ENCODE results near the gene ING2. TPM values are rescaled to one million over a fixed set of nuclear protein-coding genes. Genes with fewer than 3 reads are reported as not detected.
"Not testable (repeated sequence)": the region's sequence is repeated elsewhere in the genome, so short reads cannot be mapped to it uniquely, and the experiment has no call there.

Gene ING2
- total RNA-seq, 1 donor from 2014 or later = 9.9 TPM

GRCh38 chr4:183548306-183548705 lies 43.4 kb downstream of the ING2 start:
- DNase-seq (ENCODE audit: low spot score) = no peak

GRCh38 chr4:183550345-183551093 lies 45.7 kb downstream of the ING2 start:
- no peak for DNase-seq (ENCODE audit: low spot score)

- no peak for DNase-seq (ENCODE audit: low spot score)
Measured at GRCh38 chr4:183552274-183553146, 47.7 kb downstream of the ING2 start.

- not testable (repeated sequence) for DNase-seq (ENCODE audit: low spot score)
Measured at GRCh38 chr4:183553147-183553478, 48.3 kb downstream of the ING2 start.

- no peak for DNase-seq (ENCODE audit: low spot score)
Measured at GRCh38 chr4:183553601-183554345, 48.9 kb downstream of the ING2 start.

- DNase-seq (ENCODE audit: low spot score) = no peak
Measured at GRCh38 chr4:183554346-183554686, 49.5 kb downstream of the ING2 start.

GRCh38 chr4:183554878-183555585 lies 50.2 kb downstream of the ING2 start:
- DNase-seq (ENCODE audit: low spot score) = no peak

GRCh38 chr4:183556947-183557346 lies 52.1 kb downstream of the ING2 start:
- DNase-seq (ENCODE audit: low spot score) = no peak

GRCh38 chr4:183557611-183558010 lies 52.8 kb downstream of the ING2 start:
- no peak for DNase-seq (ENCODE audit: low spot score)

GRCh38 chr4:183558873-183559272 lies 54.0 kb downstream of the ING2 start:
- DNase-seq (ENCODE audit: low spot score) = no peak

- no peak for DNase-seq (ENCODE audit: low spot score)
Measured at GRCh38 chr4:183561905-183562304, 57.0 kb downstream of the ING2 start.

Other genes with a start within 250 kb of the ING2 start
- 0.72 TPM for gene CLDN22, start 184.8 kb upstream of the ING2 start, total RNA-seq (ENCODE audit: insufficient read depth, low replicate concordance)
- gene CLDN24, start 182.6 kb upstream of the ING2 start, total RNA-seq (ENCODE audit: insufficient read depth, low replicate concordance) = not detected
- 15.2 TPM for gene CDKN2AIP, start 60.4 kb upstream of the ING2 start, total RNA-seq (ENCODE audit: insufficient read depth, low replicate concordance)
- gene RWDD4, start 154.1 kb downstream of the ING2 start, total RNA-seq (ENCODE audit: insufficient read depth, low replicate concordance) = 10.8 TPM
- 64.5 TPM for gene TRAPPC11, start 154.2 kb downstream of the ING2 start, total RNA-seq (ENCODE audit: insufficient read depth, low replicate concordance)

Measured in umbilical cord (tissue), 2 donors.